H7 (cell line): Measurements from ENCODE around the gene PRELP. TPM values are rescaled to one million over a fixed set of nuclear protein-coding genes. Genes with fewer than 3 reads are reported as not detected.
"Not testable (repeated sequence)": the region's sequence is repeated elsewhere in the genome, so short reads cannot be mapped to it uniquely, and the experiment has no call there.

Experiments
- DNase-seq: peaks from one replicate; pipeline ENCODE4 v3.0.0; 2012
- H3K27me3 ChIP-seq: 2 replicates; pipeline ENCODE4 v1.6.0; 2011; ENCODE audit warnings: mild to moderate bottlenecking, low read length; ENCODE audit not compliant: control insufficient read depth, insufficient read depth
- H3K36me3 ChIP-seq: replicated peaks from 2 replicates; pipeline ENCODE4 v1.5.1; 2011; ENCODE audit warnings: low read length; ENCODE audit not compliant: control insufficient read depth, insufficient read depth
- H3K4me3 ChIP-seq: 2 replicates; pipeline ENCODE4 v1.5.1; 2011; ENCODE audit warnings: low read depth, mild to moderate bottlenecking, control low read depth, low read length, moderate library complexity; ENCODE audit not compliant: insufficient read depth
- total RNA-seq: library from RNA; depleted of rRNA; stranded (reverse); fragments of >200 nt; shearing (Covaris generic); gene quantifications from 2 replicates; pipeline ENCODE4 v1.2.3, GENCODE V29; 2014

The PRELP gene
- total RNA-seq, 1 experiment from 2014 or later, result 0.03 TPM

GRCh38 chr1:203512848-203513584, 37.4 kb downstream of the PRELP start:
- no peak overlapping the region for H3K4me3 ChIP-seq
- H3K27me3 ChIP-seq, result peaks cover 36% of the 10 kb centered on the region
- H3K36me3 ChIP-seq, result no peaks in the 10 kb centered on the region
- DNase-seq, result no peak

- H3K4me3 ChIP-seq, result no peak overlapping the region; the same call in 1 of the 2 replicates
Observed at GRCh38 chr1:203513585-203514031, 38.0 kb downstream of the PRELP start.

DNA sequence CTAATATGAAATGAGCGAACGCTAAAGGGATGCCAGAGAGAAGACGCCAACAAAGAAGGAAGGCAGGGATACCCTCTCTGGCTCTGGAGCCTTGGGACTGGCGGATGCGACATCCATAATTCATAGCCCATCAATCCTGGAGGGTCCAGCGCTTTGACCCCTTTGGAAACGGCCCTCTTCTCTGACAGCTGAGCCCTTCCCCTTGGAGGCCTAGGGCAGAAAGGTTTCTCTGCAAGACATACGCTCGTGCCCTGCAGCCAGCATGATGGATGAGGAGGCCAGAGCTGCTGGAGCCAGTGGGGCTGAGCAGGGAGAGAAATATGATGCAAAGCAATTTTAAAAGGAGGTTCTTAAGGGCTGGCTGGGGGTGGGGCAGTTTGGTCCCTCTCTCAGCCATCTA, 40.6 kb downstream of the PRELP start:
- H3K27me3 ChIP-seq, result peaks cover 56% of the 10 kb centered on the region
- no peak overlapping the region for H3K4me3 ChIP-seq
- H3K36me3 ChIP-seq, result no peaks in the 10 kb centered on the region
- no peak for DNase-seq

More at GRCh38 chr1:203513585-203514031, 38.0 kb downstream of the PRELP start:
- no peaks in the 10 kb centered on the region for H3K36me3 ChIP-seq
- H3K27me3 ChIP-seq, result peaks cover 41% of the 10 kb centered on the region
- no peak for DNase-seq

- peaks cover 63% of the 10 kb centered on the region for H3K27me3 ChIP-seq
Observed at GRCh38 chr1:203516906-203517305, 41.3 kb downstream of the PRELP start.

DNA sequence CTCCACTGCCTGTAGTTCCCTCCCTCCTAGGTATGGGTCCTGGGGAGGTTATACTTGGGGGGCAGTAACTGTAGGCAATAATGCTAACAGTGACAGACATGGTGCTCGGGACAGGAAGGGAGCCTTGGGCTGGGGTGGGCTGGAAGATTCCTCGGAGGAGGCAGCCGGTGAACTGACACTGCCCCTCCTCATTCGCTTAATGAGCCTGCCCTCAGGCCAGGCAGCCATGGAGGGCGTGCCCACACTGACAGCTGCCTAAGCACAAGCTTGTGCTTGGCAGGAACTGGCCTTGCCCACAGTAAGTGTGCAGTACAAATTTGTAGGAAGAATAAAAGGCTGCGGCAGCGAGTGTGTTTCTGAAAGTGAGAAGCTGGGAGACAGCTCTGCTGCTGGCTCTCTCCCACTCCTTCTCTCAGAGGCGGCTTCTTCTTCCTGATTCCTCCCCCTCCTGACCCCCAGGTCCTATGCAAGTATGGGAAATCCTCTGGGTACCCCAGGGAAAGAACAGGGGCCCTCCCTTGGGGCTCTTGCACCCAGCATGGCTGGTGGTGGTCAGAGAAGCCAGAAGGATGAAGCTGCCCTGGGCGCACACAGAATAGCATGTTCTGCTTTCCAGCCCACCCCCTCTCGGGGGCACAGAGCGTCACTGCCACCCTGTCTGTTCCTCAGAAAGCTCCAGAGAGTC, 42.0 kb downstream of the PRELP start:
- H3K27me3 ChIP-seq, result peaks cover 63% of the 10 kb centered on the region
- H3K4me3 ChIP-seq, result no peak overlapping the region
- DNase-seq, result no peak
- no peaks in the 10 kb centered on the region for H3K36me3 ChIP-seq

More at GRCh38 chr1:203516906-203517305, 41.3 kb downstream of the PRELP start:
- Histone ChIP-seq H3K36me3 (no peaks in the 10 kb centered on the region), H3K4me3 (no peak overlapping the region)
- no peak for DNase-seq

GRCh38 chr1:203518139-203518538, 42.5 kb downstream of the PRELP start:
- H3K27me3 ChIP-seq, result peaks cover 57% of the 10 kb centered on the region
- not testable (repeated sequence) for DNase-seq, H3K4me3 ChIP-seq, H3K36me3 ChIP-seq

DNA sequence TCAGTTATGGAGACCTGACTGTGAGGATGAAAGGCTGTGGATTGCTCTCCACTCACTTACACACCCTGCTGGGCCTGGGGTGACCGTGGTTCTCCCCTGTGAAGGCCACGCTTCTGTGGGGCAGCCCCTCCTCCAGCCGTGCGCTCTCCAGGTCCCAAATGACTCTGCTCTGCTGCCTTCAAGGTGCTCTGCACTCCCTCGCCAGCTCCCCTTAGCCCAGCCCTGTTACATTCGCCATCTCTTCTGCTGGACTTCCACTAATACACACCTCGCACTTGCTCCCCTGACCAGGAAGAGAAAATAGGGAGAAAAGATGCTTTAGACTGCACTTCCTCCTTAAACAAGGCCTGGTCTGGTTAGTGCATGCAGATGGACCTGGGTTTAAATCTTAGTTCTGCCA, 42.9 kb downstream of the PRELP start:
- no peak for DNase-seq
- Histone ChIP-seq H3K4me3 (no peak overlapping the region), H3K36me3 (no peaks in the 10 kb centered on the region), H3K27me3 (peaks cover 53% of the 10 kb centered on the region)

GRCh38 chr1:203519053-203519840, 43.6 kb downstream of the PRELP start:
- DNase-seq, result peak; percentile 85
- no peak overlapping the region for H3K4me3 ChIP-seq

GRCh38 chr1:203519896-203520295, 44.3 kb downstream of the PRELP start:
- DNase-seq, result no peak
- H3K4me3 ChIP-seq, result no peak overlapping the region
- peaks cover 48% of the 10 kb centered on the region for H3K27me3 ChIP-seq
- H3K36me3 ChIP-seq, result no peaks in the 10 kb centered on the region

More at GRCh38 chr1:203519053-203519840, 43.6 kb downstream of the PRELP start:
- Histone ChIP-seq H3K27me3 (peaks cover 48% of the 10 kb centered on the region), H3K36me3 (no peaks in the 10 kb centered on the region)

- H3K36me3 ChIP-seq, result no peaks in the 10 kb centered on the region
- no peak for DNase-seq
- no peak overlapping the region for H3K4me3 ChIP-seq
- H3K27me3 ChIP-seq, result peaks cover 44% of the 10 kb centered on the region
Observed at GRCh38 chr1:203520315-203520714, 44.7 kb downstream of the PRELP start.

DNA sequence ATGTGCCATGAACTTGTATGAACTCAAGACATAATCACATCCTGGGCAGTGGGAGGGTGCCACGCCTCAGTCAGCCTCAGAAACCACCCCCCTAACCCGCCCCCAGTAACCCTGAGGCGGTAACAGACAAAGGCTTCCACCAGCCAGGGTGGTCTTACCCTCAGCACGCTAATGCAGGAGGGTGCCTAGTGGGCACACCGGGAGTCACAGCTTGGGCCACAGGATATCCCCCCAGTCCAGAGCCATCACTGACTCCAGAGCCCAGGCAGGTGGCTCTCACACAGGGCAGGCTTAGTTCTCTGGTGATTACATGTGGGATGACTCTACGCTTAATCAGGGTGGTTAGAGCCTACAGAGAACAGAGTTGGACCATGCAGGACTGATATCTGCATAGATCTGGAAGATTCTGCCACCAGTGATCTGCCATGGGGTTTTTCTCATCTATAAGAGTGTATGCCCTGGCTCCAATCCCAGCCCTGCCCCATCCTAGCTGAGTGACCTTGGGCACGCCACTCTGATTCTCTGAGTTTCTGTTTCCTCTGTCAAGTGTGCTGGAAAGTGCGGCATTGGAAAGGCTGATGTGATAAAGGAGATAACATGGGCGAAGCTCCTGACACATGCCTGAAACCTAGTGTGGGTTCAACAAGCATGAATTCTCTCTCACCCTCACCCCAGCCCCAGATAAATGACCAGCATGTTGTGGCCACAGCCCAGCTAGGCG, 45.6 kb downstream of the PRELP start:
- no peak for DNase-seq
- H3K4me3 ChIP-seq, result no peak overlapping the region
- H3K27me3 ChIP-seq, result peaks cover 37% of the 10 kb centered on the region
- no peaks in the 10 kb centered on the region for H3K36me3 ChIP-seq

GRCh38 chr1:203521812-203522211, 46.2 kb downstream of the PRELP start:
- Histone ChIP-seq H3K4me3 (no peak overlapping the region), H3K36me3 (no peaks in the 10 kb centered on the region), H3K27me3 (peaks cover 35% of the 10 kb centered on the region)
- peak; percentile 48 for DNase-seq

DNA sequence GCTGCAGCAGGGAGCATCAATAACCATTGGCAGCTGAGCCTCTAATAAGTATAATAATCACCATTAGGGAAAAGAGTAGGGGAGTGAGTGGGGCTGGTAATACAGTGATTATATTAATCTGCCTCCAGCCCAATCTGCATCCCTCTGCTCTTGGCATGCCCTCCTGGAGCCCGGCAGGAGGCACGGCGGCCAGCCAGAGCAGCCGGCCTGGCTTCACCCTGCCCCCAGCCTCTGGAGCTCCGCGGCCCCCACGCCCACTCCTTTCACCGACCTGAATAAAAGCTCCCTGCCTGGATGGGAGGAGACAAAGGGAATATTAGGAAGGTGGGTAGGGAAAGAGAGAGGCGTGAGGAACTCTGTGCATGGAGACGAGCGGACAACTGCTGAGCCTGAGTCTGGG, 46.6 kb downstream of the PRELP start:
- H3K4me3 ChIP-seq, result no peak overlapping the region
- H3K27me3 ChIP-seq, result peaks cover 33% of the 10 kb centered on the region
- H3K36me3 ChIP-seq, result no peaks in the 10 kb centered on the region
- peak; percentile 83 for DNase-seq

DNA sequence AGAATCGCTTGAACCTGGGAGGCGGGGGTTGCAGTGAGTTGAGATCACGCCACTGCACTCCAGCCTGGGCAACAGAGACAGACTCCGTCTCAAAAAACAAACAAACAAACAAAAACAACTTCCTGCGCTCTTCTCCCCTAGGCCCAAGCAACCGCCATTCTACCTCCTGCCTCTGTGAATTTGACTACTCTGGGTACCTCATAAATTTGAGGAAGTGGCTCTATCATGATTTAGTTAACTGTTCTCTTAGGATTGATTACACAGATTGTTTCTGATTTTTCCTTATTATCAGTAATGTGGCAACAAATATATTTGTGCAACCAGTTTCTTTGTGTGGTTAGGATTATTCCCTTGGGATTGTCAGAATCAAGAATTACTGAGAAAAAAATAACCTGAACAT, 48.1 kb downstream of the PRELP start:
- peaks cover 22% of the 10 kb centered on the region for H3K27me3 ChIP-seq
- DNase-seq, result no peak

More for the DNA sequence above, 48.1 kb downstream of the PRELP start:
- Histone ChIP-seq H3K36me3 (no peaks in the 10 kb centered on the region), H3K4me3 (no peak overlapping the region)
